Fibroblast of lung (primary cell): ENCODE results near the gene MYO18B.

Experiments
- CTCF ChIP-seq, 2 donors: IDR thresholded peaks in 1 of 2; conservative IDR thresholded peaks in 1 of 2; 1 replicate in 1 of 2; 2 replicates in 1 of 2; pipeline ENCODE4 v1.5.1; 2011 to 2012; ENCODE audit warnings: low read length in 2 of 2, control low read depth in 1 of 2, inconsistent platforms in 1 of 2, low read depth in 1 of 2, mild to moderate bottlenecking in 1 of 2
- EZH2 ChIP-seq: IDR thresholded peaks from 2 replicates; pipeline ENCODE4 v1.5.1; 2012; ENCODE audit warnings: low read length, control low read depth, mild to moderate bottlenecking; ENCODE audit errors: missing control alignments

DNA sequence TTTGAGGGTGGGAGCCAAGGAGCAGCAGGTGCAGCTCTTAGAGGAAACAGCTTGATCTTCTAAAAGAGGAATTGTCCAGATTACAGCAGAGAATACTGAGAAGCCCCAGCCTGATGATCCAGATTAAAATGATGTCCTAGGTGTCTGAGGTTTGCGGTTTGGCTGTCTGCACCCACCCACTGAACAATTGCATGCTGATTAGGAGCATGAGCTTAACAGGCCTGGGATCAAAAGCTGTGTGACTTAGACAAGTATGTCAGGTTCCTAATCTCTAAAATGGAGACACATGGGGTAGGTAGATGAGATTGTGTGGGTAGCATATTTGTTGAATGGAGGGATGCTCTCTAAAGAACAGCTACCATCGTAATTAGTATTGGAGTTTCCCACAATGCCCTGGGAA, 260.5 kb downstream of the MYO18B start:
- no peak for TF ChIP-seq CTCF (conservative IDR thresholded peaks at IDR 0.05 in 1 of 2, IDR thresholded peaks at IDR 0.05 in 1 of 2; ENCODE audit: low read depth in 1 of 2, low read length in 2 of 2)
- no peak for TF ChIP-seq EZH2
